Activated naive CD4-positive, alpha-beta T cell treated with anti-CD3 and anti-CD28 coated beads, Interleukin-2, amount 50 U/mL, for 24 hours (primary cell): ENCODE results near the gene CLEC16A.

Experiments
- H3K27ac Mint-ChIP-seq: one replicate; pipeline ENCODE4 v1.8.0; 2021; ENCODE audit warnings: mild to moderate bottlenecking, mixed read lengths
- H3K27me3 Mint-ChIP-seq: one replicate; pipeline ENCODE4 v1.8.0; 2021; ENCODE audit warnings: mixed read lengths
- H3K36me3 Mint-ChIP-seq: one replicate; pipeline ENCODE4 v1.8.0; 2021; ENCODE audit warnings: mixed read lengths
- H3K4me1 Mint-ChIP-seq: one replicate; pipeline ENCODE4 v1.8.0; 2021; ENCODE audit warnings: mixed read lengths
- H3K4me3 Mint-ChIP-seq: one replicate; pipeline ENCODE4 v1.8.0; 2021; ENCODE audit warnings: mild to moderate bottlenecking, mixed read lengths
- H3K9me3 Mint-ChIP-seq: one replicate; pipeline ENCODE4 v1.8.0; 2021; ENCODE audit warnings: mixed read lengths

The CLEC16A gene

DNA sequence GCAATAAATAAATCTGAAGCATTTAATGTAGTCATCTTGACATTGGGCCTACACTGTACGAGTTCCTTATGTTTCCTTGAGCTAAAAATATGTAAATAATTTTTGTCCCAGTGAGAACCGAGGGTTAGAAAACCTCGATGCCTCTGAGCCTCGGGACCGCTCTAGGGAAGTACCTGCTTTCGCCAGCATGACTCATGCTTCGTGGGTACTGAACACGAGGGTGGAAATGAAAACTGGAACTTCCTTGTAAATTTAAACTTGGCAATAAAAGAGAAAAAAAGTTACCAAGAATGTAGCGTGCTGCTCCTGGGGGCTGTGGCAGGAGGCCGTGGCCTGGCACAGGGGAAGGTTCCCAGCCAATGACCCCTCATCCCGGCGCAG lies 237.5 kb downstream of the CLEC16A start:
- Mint-ChIP-seq H3K4me1 (peaks cover 9% of the 10 kb centered on the region), H3K27ac (peak overlapping the region; percentile 23), H3K36me3 (peaks cover 5% of the 10 kb centered on the region), H3K9me3 (no peaks in the 10 kb centered on the region), H3K4me3 (no peak overlapping the region), H3K27me3 (no peaks in the 10 kb centered on the region)

DNA sequence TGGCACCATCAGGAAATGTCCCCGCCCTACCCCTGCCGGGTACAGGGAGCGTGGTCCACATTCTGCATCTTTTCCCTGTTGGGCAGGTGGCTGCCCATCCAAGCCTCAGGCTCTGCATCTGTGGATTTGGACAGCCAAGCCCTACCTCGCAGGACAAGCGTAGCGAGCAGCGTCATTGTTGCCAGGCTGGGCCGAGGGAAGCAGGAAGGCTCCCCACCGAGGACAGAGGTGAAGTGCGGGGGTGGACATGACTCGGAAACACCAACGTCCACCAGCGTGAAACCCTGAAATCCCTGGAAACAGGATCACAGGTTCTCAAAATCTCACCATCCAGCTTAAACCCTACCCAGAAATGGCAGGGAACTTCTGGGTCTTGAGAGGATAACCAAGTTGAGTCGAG lies 238.0 kb downstream of the CLEC16A start:
- H3K4me1 Mint-ChIP-seq, result peaks cover 9% of the 10 kb centered on the region
- peaks cover 5% of the 10 kb centered on the region for H3K36me3 Mint-ChIP-seq
- H3K27me3 Mint-ChIP-seq, result no peaks in the 10 kb centered on the region
- H3K4me3 Mint-ChIP-seq, result no peak overlapping the region
- no peaks in the 10 kb centered on the region for H3K9me3 Mint-ChIP-seq
- no peak overlapping the region for H3K27ac Mint-ChIP-seq

DNA sequence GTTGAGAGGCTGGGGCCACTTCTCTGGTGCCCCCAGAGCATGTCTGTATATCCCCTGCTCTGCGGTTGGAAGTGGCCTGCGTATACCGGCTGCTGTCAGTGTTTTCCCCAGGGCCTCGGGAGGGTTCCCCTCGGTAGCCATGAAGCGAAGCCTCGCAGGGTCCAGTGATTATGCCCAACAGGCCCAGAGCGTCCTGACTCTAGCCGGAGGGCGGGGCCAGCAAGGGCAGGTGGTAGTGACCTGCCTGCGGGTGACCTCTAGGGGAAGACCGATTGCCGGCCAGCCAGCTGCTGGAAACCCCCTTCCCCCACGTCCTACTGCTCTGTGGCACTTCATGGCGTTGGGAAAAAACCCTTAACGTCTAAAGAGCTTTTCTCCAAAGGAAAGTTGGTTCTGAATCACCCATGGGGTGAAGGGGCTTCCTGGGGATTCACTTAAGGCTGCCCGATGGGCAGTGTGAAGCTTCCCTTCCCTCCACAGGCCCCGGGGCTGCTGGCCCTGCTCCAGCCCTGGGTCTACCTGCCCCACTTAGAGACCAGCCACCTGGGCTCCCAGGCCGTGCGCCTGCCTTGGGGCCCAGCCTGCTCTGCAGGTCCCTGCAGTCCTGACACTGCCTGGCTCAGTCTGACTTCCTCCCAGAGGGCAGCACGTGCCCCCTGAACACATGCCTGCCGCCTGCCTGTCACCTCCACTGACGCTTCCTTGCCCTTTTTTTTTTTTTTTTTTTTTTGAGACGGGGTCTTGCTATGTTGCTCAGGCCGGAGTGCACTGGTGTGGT lies 238.9 kb downstream of the CLEC16A start:
- no peaks in the 10 kb centered on the region for H3K9me3 Mint-ChIP-seq
- no peaks in the 10 kb centered on the region for H3K27me3 Mint-ChIP-seq
- peaks cover 5% of the 10 kb centered on the region for H3K36me3 Mint-ChIP-seq
- no peak overlapping the region for H3K4me3 Mint-ChIP-seq
- H3K27ac Mint-ChIP-seq, result no peak overlapping the region
- H3K4me1 Mint-ChIP-seq, result peaks cover 9% of the 10 kb centered on the region

DNA sequence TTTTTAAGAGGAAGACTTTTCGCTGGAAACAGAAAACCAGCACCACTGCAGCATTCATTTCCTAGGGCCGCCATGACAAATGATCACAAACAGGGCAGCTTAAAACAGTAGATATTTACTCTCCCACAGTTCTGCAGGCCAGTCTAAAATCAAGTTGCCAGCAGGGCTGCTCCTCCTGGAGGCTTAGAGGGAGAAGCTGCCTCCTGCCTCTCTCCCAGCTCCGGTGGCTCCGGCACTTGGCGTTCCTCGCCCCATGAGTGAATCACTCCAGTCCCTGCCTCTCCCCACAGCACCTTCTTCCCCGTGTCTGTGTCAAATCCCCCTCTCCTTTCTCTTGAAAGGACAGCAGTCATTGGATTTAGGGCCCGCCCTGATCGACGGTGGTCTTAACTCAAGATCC lies 239.6 kb downstream of the CLEC16A start:
- H3K4me3 Mint-ChIP-seq, result no peak overlapping the region
- H3K36me3 Mint-ChIP-seq, result peaks cover 2% of the 10 kb centered on the region
- H3K9me3 Mint-ChIP-seq, result no peaks in the 10 kb centered on the region
- H3K27me3 Mint-ChIP-seq, result no peaks in the 10 kb centered on the region
- H3K4me1 Mint-ChIP-seq, result peaks cover 9% of the 10 kb centered on the region
- H3K27ac Mint-ChIP-seq, result peak overlapping the region; percentile 12

DNA sequence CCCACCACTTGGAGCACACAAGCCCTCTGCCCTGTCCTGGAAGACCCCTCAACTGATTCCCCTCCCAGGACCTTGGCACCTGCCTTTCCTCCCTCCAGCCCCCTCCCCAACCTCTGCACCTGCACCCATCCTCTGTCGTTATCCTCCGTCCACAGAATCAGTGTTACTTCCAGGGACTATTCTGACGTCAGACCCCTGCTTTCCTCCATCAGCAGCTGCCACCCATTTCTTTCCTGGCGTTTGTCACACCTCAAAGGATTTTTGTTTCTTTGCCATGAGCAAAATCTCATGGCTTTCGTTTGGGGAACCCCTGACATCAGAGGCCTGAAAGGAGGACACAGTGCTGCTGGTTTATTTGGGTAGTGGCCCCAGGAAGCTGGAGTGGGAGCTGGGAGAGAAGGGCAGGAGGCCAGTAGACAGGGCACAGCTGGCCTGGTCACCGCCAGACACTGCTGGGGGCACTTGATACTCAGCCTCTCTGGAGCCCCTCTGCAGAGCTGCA lies 243.2 kb downstream of the CLEC16A start:
- no peaks in the 10 kb centered on the region for H3K9me3 Mint-ChIP-seq
- no peak overlapping the region for H3K4me3 Mint-ChIP-seq
- H3K36me3 Mint-ChIP-seq, result no peaks in the 10 kb centered on the region
- no peaks in the 10 kb centered on the region for H3K27me3 Mint-ChIP-seq
- H3K4me1 Mint-ChIP-seq, result peaks cover 5% of the 10 kb centered on the region
- no peak overlapping the region for H3K27ac Mint-ChIP-seq

DNA sequence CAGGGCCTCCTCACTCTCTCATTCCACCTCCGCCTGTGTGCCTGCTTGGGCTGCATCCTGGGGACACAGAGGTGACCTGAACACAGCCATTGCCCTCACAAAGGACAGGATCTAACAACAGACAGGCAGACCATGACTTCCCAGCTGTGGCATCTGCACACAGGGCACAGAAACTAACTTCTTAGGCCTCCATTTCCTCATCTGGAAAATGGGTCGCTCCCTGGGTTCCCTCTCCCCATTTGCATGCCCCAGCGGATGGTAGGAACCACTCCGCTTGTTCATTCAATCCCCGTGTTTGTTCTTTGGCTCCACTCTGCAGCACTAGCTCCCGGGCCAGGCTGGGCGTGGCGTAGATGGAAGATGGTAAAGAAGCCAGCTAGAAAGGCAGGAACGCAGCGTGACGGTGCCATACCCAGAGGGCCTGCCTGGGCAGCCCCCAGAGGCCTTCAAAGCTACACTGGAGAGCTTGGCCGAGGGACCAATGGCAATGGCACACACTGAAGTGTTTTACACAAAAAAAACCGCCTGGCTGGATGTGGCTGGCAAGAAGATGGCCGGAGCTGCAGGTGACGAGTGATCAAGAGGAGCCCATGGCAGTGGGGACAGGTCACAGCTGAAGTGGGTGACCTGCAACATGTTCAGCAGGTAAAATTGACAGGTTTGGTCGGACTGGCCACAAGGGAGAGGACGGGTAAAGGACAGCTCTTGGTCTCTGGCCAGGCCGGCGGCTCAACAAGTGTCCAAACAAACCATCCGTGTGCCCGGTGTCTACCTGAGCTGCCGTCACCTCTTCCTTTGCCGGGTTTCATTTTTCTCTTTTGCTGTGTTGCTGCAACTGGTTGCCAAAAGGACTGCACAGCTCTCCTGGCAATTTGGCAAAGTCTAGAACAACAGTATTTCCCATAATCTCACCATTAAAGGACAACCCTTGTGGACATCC lies 244.7 kb downstream of the CLEC16A start:
- Mint-ChIP-seq H3K27me3 (no peaks in the 10 kb centered on the region), H3K9me3 (no peaks in the 10 kb centered on the region), H3K4me3 (no peak overlapping the region), H3K4me1 (peaks cover 5% of the 10 kb centered on the region), H3K27ac (no peak overlapping the region), H3K36me3 (no peaks in the 10 kb centered on the region)

DNA sequence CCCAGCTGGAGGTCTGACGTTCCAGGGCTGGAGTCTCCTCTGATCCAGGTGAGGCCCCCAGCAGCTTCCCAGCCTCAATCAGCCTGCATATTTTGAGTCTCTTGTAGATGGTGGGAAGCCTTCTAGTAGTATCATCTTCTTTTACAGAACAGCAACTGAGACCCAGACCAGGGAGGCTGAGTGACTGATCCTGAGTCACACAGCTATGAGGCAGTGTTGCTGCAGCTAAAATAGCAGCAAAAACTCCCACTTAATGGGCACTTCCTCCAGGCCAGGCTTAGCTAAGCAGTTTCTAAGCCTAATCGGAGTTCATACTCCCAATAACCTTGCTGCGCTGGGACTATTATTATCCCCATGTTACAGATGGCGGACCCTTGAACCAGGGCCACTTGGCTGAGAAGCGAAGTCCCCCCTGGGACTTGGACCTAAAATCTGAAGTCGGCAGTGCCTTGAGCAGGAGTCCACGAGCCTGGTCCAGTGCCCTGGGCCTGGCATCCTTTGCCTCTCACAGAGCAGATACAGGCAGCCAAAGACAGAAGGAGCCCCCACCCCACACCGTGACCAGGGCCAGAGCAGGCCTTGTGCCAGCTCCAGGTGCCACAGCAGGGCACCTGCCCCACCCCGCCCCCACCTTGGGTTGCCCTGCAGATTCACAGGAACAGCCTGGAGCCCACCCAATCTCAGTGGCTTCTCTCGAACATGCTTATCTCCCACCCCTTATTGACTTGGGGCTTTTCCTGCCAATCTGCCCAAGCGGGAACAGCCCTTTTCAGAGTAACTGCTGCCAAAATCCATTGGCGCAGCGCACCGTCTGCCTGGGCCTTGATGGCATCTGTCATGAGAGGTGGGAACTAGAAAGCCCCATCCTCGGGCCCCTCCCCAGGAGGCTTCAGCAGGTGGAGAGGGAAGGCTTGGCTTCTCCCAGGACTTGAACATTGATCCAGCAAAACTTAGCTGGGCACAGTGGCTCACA lies 246.5 kb downstream of the CLEC16A start:
- Mint-ChIP-seq H3K27ac (no peak overlapping the region), H3K36me3 (no peaks in the 10 kb centered on the region), H3K4me3 (no peak overlapping the region), H3K27me3 (no peaks in the 10 kb centered on the region), H3K9me3 (no peaks in the 10 kb centered on the region), H3K4me1 (peaks cover 15% of the 10 kb centered on the region)

DNA sequence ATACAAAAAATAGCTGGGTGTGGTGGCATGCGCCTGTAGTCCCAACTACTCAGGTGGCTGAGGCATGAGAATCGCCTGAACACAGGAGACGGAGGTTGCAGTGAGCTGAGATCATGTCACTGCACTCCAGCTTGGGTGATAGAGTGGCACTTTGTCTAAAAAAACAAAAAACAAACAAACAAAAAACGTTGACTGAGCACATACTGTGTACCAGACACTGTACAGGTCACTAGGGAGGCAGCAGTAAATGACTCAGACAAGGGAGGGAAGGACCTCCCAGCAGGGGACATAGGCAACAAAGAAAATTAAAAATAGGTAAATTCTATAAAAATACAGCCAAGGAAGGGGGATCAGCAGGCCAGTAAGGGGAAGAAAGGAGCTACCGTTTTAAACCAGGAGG lies 247.3 kb downstream of the CLEC16A start:
- Mint-ChIP-seq H3K27me3 (no peaks in the 10 kb centered on the region), H3K9me3 (no peaks in the 10 kb centered on the region), H3K27ac (no peak overlapping the region), H3K4me1 (peaks cover 15% of the 10 kb centered on the region), H3K4me3 (no peak overlapping the region), H3K36me3 (no peaks in the 10 kb centered on the region)

DNA sequence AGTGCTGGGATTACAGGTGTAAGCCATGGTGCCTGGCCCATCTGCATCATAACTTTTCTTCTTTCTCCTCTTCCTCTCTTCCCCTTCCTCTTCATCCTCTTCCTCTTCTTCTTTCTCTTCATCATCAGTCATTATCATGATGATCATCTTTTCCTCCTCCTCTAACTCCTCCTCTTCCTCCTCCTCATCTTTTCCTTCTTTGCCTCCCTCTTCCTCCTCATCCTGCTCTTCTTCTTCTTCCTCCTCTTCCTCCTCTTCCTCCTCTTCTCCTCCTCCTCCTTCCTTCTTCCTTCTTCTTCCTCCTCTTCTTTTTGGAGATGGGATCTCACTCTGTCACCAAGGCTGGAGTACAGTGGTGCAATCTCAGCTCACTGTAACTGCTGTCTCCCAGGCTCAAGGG lies 249.1 kb downstream of the CLEC16A start:
- H3K36me3 Mint-ChIP-seq, result no peaks in the 10 kb centered on the region
- no peaks in the 10 kb centered on the region for H3K9me3 Mint-ChIP-seq
- peaks cover 18% of the 10 kb centered on the region for H3K4me1 Mint-ChIP-seq
- no peaks in the 10 kb centered on the region for H3K27me3 Mint-ChIP-seq
- no peak overlapping the region for H3K4me3 Mint-ChIP-seq
- H3K27ac Mint-ChIP-seq, result no peak overlapping the region

DNA sequence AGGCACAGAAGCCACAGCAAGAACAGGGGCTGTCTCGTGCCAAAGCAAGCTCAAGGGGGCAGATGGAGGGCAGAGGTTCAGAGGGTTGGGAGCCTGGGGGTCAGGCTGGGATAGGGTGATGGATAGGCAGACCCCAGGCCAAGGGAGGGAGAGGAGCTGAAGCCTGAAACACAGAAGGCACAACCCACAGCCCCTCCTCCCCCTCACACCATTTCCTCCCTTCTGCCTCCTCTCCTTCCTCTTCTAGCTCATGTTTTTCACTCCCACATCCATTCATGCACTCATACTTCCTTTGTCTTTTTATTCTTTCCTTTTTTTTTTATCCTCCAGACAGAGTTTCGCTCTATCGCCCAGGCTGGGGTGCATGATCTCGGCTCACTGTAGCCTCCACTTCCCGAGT lies 250.5 kb downstream of the CLEC16A start:
- Mint-ChIP-seq H3K27ac (no peak overlapping the region), H3K4me1 (peaks cover 22% of the 10 kb centered on the region), H3K4me3 (no peak overlapping the region)

DNA sequence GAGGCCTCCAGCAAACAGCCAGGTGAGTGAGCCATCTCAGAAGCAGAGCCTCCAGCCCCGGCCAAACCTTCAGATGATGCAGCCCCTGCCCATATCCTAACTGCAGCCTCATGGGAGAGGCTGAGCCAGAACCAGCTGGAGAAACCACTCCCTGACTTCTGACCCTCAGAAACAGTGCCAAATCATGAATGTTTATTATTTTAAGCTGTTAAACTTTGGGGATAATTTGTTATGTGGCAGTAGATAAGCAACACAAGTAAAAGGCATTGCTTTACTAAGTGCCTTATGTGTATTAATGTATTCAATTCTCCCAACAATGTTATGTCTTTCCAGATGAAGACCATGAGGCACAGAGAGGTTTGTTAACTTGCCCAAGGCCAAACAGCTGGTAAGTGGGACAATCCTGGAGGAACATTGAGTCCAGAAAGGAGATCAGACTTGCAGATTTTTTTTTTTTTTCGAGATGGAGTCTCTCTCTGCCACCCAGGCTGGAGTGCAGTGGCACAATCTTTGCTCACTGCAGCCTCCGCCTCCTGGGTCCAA lies 252.0 kb downstream of the CLEC16A start:
- peaks cover 17% of the 10 kb centered on the region for H3K4me1 Mint-ChIP-seq
- no peaks in the 10 kb centered on the region for H3K9me3 Mint-ChIP-seq
- H3K27me3 Mint-ChIP-seq, result no peaks in the 10 kb centered on the region
- no peak overlapping the region for H3K27ac Mint-ChIP-seq
- no peaks in the 10 kb centered on the region for H3K36me3 Mint-ChIP-seq
- no peak overlapping the region for H3K4me3 Mint-ChIP-seq

More for the DNA sequence above, 250.5 kb downstream of the CLEC16A start:
- Mint-ChIP-seq H3K36me3 (no peaks in the 10 kb centered on the region), H3K9me3 (no peaks in the 10 kb centered on the region), H3K27me3 (no peaks in the 10 kb centered on the region)

DNA sequence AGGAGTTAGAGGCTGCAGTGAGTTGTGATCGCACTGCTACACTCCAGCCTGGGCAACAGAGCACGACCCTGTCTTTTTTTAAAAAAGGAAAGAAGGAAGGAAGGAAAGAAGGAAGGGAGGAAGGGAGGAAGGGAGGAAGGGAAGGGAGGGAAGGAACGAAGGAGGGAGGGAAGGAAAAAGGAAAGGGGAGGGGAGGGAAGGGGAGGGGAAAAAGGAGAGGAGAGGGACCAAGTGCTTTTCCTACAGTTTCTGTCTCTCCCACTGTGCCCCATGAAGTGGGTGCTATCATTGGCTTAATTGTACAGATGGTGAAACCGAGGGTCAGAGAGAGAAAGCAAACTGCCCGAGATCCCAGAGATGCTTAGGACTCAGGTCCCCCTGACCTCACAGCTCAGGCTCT lies 254.0 kb downstream of the CLEC16A start:
- no peaks in the 10 kb centered on the region for H3K27me3 Mint-ChIP-seq
- no peaks in the 10 kb centered on the region for H3K9me3 Mint-ChIP-seq
- H3K4me1 Mint-ChIP-seq, result peaks cover 17% of the 10 kb centered on the region
- no peaks in the 10 kb centered on the region for H3K36me3 Mint-ChIP-seq
- no peak overlapping the region for H3K27ac Mint-ChIP-seq
- no peak overlapping the region for H3K4me3 Mint-ChIP-seq

DNA sequence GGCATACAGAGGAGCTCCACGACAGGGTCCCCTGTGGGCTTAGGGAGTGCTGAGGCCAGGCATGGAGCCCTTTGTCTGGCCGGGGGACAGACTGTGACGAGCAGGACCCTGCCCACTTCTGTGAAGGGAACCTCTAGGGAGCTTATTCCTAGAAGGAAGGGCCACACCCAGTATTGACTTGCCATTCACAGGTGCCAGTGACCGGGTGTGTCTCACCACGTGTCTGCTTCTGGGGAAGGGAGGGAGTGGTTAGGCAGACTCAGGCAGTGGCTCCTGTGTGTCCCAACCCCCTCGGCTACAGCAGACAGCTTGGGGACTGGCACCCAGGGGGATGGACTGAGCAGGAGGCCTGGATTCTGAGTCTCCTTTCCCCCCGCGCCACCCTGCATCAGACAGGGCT lies 254.5 kb downstream of the CLEC16A start:
- H3K4me1 Mint-ChIP-seq, result peaks cover 17% of the 10 kb centered on the region
- no peaks in the 10 kb centered on the region for H3K36me3 Mint-ChIP-seq
- no peak overlapping the region for H3K27ac Mint-ChIP-seq

DNA sequence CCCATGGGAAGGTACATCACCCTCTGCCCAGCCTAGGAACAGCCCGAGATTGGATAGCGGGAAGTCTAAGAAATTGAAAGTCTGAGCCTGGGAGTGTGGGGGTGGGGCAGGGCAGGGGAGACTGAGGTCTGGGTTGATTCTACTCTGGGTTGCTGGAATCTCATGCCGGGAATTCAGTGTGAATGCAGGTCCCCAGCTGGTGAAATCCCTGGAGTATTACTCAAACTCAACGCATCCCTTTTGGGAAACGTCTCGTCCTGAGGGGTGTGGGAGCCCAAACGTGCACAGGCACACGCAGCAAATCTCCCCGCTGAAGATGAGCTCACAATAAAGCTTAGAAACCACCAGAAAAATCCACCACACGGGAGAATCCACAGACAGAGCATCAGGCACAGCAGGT lies 256.2 kb downstream of the CLEC16A start:
- Mint-ChIP-seq H3K27me3 (no peaks in the 10 kb centered on the region), H3K4me3 (no peak overlapping the region), H3K9me3 (no peaks in the 10 kb centered on the region), H3K4me1 (peaks cover 7% of the 10 kb centered on the region), H3K27ac (no peak overlapping the region), H3K36me3 (no peaks in the 10 kb centered on the region)

More for the DNA sequence above, 254.5 kb downstream of the CLEC16A start:
- H3K9me3 Mint-ChIP-seq, result no peaks in the 10 kb centered on the region
- H3K27me3 Mint-ChIP-seq, result no peaks in the 10 kb centered on the region
- H3K4me3 Mint-ChIP-seq, result no peak overlapping the region
